Fibroblast of lung (primary cell): ENCODE results near the gene DTD1.

Experiments used
- EZH2 ChIP-seq: IDR thresholded peaks from 2 replicates; pipeline ENCODE4 v1.5.1; 2012; ENCODE audit warnings: low read length, control low read depth, mild to moderate bottlenecking; ENCODE audit errors: missing control alignments
- TF ChIP-seq, protein P1 (sequence below), 2 donors: IDR thresholded peaks in 1 of 2; conservative IDR thresholded peaks in 1 of 2; 1 replicate in 1 of 2; 2 replicates in 1 of 2; pipeline ENCODE4 v1.5.1; 2011 to 2012; ENCODE audit warnings: low read length in 2 of 2, control low read depth in 1 of 2, inconsistent platforms in 1 of 2, low read depth in 1 of 2, mild to moderate bottlenecking in 1 of 2

DNA sequence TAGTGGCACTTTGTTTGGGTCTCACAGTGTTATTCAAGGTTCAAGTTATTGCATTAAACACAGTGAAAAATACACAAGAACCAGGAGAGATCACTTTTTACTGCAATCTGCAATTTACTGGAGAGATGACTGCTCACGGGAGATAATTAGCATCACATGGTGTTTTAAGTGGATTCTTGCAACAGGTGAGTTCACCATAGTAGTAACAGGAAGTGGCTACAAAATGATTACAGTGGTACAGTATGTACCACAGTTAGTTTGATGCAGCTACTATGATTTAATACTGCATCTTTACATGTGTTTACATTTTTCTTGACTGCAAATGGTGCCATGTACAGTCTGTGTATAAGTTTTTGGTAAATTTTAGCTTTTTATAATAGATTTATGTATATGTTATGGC is 129.2 kb downstream of the DTD1 start:
- TF ChIP-seq EZH2: no peak
- TF ChIP-seq, protein P1, sequence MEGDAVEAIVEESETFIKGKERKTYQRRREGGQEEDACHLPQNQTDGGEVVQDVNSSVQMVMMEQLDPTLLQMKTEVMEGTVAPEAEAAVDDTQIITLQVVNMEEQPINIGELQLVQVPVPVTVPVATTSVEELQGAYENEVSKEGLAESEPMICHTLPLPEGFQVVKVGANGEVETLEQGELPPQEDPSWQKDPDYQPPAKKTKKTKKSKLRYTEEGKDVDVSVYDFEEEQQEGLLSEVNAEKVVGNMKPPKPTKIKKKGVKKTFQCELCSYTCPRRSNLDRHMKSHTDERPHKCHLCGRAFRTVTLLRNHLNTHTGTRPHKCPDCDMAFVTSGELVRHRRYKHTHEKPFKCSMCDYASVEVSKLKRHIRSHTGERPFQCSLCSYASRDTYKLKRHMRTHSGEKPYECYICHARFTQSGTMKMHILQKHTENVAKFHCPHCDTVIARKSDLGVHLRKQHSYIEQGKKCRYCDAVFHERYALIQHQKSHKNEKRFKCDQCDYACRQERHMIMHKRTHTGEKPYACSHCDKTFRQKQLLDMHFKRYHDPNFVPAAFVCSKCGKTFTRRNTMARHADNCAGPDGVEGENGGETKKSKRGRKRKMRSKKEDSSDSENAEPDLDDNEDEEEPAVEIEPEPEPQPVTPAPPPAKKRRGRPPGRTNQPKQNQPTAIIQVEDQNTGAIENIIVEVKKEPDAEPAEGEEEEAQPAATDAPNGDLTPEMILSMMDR (conservative IDR thresholded peaks at IDR 0.05 in 1 of 2, IDR thresholded peaks at IDR 0.05 in 1 of 2; ENCODE audit: low read depth in 1 of 2, low read length in 2 of 2): no peak
